ENCODE results near the gene MGMT. TPM values are rescaled to one million over a fixed set of nuclear protein-coding genes. Genes with fewer than 3 reads are reported as not detected.

MGMT gene
- total RNA-seq, 1 experiment from 2014 or later, result 11.5 TPM

GRCh38 chr10:129706523-129706922, 239.5 kb downstream of the MGMT start (continued):
- TF ChIP-seq ZNF274 (IDR thresholded peaks at IDR 0.05; ENCODE audit: low read depth, low read length) (no peak), SP1 (IDR thresholded peaks at IDR 0.05; ENCODE audit: low read depth) (no peak), TCF7L2 (IDR thresholded peaks at IDR 0.05; ENCODE audit: borderline replicate concordance, extremely low read depth, insufficient read depth, insufficient read length) (no peak), POLR2AphosphoS5 (IDR thresholded peaks at IDR 0.05; ENCODE audit: low read depth, low read length) (no peak), YY1 (IDR thresholded peaks at IDR 0.05; ENCODE audit: extremely low read depth, insufficient replicate concordance, low read depth, low read length) (no peak), CEBPB (IDR thresholded peaks at IDR 0.05; ENCODE audit: low read depth) (no peak), ZFX (IDR thresholded peaks at IDR 0.05) (no peak), EZH2 (IDR thresholded peaks at IDR 0.05) (no peak), POLR2A (IDR thresholded peaks at IDR 0.05; ENCODE audit: borderline replicate concordance, extremely low read depth, insufficient read depth, insufficient read length) (no peak), EGR1 (IDR thresholded peaks at IDR 0.05; ENCODE audit: low read depth) (no peak), CBX3 (IDR thresholded peaks at IDR 0.05; ENCODE audit: low read depth) (no peak), ZBTB33 (IDR thresholded peaks at IDR 0.05; ENCODE audit: extremely low read depth, insufficient replicate concordance, low read length) (no peak)
- TF ChIP-seq, protein P1, sequence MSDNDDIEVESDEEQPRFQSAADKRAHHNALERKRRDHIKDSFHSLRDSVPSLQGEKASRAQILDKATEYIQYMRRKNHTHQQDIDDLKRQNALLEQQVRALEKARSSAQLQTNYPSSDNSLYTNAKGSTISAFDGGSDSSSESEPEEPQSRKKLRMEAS (IDR thresholded peaks at IDR 0.05), result no peak
